HCEC 1CT (cell line): ENCODE measurements around the gene PCDHGC5.

Source experiments
- DNase-seq: peaks from one replicate; pipeline ENCODE4 v3.0.0-alpha.2; 2017

The PCDHGC5 gene

DNA sequence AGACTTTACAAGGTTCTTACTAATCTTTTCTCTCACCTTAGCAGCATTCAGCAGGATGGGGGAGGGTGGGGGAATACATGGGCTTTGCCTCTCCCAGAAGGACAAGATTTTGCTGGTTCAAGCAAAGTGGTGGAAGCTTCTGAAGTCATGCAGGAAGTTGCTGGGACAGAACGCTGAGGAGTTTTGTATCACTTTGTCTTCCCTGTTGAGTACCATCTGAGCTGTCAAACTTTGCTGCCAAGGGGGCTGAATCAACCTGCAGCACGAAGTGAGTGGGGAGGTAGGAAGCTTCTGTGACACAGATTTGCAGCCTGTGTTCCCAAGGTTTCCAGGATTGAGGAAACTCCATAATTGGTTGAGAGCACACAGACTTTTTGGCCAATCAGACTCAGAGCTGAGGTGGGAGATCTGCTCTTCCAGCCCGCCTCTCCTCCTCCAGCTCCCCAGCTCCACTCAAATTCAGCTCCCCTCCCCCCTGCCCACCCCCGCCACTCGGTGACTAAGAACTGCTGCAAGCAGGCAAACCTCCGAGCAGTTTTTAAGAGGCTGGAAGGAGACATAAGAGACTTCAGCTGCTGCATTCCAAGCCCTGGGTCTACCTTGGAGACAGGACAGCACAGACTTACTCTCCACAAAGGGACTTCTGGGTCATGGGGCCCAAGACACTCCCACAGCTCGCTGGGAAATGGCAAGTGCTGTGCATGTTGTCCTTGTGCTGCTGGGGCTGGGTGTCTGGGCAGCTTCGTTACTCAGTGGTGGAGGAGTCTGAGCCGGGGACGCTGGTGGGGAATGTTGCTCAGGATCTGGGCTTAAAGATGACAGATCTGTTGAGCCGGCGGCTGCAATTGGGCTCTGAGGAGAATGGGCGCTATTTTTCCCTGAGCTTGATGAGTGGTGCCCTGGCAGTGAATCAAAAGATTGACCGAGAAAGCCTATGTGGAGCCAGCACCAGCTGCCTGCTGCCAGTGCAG lies at the start of gene PCDHGC5:
PCDHGC5 (plus strand) TSS at position 491 of the 971 bp plus-strand sequence; CDS start at position 651, 160 bp downstream.
- DNase-seq: peak; percentile 71

DNA sequence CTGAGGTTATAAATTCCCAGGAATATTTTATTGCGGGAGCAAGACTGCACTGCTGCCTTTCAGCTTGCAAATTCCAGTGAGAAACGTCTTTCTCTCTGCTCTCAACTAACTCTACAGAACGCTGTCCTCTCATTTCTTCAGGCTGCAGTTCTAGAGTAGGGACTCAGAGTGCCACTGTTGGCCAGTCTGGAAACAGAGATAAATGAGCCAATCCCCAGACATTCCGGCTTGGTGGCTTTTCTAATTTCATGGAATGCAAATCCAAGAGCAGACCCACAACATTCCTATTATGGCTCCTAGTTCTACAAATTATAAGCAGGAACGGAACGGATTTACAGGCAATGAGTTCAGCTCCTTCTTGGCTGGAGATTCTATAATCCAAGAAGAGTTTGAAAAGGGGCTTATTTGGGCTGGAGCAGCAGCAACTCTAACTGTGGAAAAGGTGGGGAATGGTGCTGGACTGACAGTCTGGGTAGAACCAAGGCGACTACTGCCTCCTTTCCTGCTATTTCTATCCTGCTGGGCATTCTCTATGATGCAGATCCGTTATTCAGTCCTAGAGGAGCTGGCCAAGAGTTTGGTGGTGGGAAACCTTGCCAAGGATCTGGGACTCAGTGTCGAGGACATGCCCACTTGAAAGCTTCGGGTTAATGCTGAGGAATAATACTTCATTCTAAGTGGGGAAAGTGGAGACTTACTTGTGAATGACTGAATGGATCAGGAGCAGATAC lies 49.3 kb upstream of the PCDHGC5 start:
- DNase-seq: no peak

DNA sequence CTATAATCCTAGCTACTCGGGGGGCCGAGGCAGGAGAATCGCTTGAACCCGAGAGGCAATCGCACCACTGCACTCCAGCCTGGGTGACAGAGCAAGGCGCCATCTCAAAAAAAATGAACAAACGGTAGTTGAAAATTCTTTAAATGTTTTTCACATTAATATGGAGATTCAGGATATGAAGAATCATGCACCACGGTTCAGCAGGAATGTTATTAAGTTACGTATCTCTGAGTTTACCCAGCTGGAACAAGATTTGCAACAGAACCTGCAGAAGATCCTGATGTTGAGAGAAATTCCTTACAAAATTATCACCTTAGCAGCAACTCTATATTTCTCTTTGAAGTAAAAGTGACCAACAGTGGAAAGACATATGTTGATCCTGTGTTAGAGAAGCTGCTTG lies 48.5 kb upstream of the PCDHGC5 start:
- DNase-seq: no peak

- DNase-seq: no peak
These were observed 47.2 kb upstream of the PCDHGC5 start for GRCh38 chr5:141441571-141442170.

- DNase-seq: no peak
These were observed 23.5 kb upstream of the PCDHGC5 start for GRCh38 chr5:141465351-141465750.

- peak; percentile 97 for DNase-seq
These were observed 13.2 kb upstream of the PCDHGC5 start, which contains the start of gene PCDHGC3 for GRCh38 chr5:141475625-141476131. TSS of gene PCDHGC3 (plus strand) at chr5:141475966. CDS start at chr5:141476117, 151 bp downstream.

DNA sequence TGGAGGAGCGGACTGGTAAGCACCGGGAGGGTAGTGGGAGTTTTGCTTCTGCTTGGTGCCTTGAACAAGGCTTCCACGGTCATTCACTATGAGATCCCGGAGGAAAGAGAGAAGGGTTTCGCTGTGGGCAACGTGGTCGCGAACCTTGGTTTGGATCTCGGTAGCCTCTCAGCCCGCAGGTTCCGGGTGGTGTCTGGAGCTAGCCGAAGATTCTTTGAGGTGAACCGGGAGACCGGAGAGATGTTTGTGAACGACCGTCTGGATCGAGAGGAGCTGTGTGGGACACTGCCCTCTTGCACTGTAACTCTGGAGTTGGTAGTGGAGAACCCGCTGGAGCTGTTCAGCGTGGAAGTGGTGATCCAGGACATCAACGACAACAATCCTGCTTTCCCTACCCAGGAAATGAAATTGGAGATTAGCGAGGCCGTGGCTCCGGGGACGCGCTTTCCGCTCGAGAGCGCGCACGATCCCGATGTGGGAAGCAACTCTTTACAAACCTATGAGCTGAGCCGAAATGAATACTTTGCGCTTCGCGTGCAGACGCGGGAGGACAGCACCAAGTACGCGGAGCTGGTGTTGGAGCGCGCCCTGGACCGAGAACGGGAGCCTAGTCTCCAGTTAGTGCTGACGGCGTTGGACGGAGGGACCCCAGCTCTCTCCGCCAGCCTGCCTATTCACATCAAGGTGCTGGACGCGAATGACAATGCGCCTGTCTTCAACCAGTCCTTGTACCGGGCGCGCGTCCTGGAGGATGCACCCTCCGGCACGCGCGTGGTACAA lies 12.6 kb upstream of the PCDHGC5 start:
- DNase-seq: peak; percentile 76

DNA sequence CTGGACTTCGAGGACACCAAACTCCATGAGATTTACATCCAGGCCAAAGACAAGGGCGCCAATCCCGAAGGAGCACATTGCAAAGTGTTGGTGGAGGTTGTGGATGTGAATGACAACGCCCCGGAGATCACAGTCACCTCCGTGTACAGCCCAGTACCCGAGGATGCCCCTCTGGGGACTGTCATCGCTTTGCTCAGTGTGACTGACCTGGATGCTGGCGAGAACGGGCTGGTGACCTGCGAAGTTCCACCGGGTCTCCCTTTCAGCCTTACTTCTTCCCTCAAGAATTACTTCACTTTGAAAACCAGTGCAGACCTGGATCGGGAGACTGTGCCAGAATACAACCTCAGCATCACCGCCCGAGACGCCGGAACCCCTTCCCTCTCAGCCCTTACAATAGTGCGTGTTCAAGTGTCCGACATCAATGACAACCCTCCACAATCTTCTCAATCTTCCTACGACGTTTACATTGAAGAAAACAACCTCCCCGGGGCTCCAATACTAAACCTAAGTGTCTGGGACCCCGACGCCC lies 11.8 kb upstream of the PCDHGC5 start:
- no peak for DNase-seq

GRCh38 chr5:141477815-141478214 lies 11.1 kb upstream of the PCDHGC5 start:
- DNase-seq: no peak

GRCh38 chr5:141478321-141478945 lies 10.4 kb upstream of the PCDHGC5 start:
- no peak for DNase-seq

DNA sequence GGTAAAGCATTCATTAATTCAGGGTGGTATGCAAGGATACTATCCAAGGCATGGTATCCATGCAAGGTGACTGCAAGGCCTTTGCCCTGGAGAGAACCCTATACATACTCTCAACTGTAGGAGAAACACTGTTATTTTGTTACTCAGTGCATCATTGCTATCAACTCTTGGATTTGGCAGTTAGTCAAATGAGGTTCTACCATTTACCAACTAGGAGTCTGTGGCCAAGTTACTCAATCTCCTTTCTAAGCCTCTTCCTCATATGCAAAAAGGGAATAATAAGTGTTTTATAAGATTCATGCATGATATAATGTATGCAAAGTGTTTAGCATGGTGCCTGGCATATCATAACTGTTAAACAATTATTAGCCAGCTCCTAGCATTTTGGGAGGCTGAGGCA lies 9.1 kb upstream of the PCDHGC5 start:
- DNase-seq: no peak

GRCh38 chr5:141483902-141484301 lies 5.0 kb upstream of the PCDHGC5 start:
- no peak for DNase-seq

GRCh38 chr5:141484310-141484640 lies 4.6 kb upstream of the PCDHGC5 start:
- no peak for DNase-seq

GRCh38 chr5:141484641-141485311 lies 4.1 kb upstream of the PCDHGC5 start, which contains the start of gene PCDHGC4:
TSS of gene PCDHGC4 (plus strand) at chr5:141485030. CDS start at chr5:141485174, 144 bp downstream.
- DNase-seq: no peak

DNA sequence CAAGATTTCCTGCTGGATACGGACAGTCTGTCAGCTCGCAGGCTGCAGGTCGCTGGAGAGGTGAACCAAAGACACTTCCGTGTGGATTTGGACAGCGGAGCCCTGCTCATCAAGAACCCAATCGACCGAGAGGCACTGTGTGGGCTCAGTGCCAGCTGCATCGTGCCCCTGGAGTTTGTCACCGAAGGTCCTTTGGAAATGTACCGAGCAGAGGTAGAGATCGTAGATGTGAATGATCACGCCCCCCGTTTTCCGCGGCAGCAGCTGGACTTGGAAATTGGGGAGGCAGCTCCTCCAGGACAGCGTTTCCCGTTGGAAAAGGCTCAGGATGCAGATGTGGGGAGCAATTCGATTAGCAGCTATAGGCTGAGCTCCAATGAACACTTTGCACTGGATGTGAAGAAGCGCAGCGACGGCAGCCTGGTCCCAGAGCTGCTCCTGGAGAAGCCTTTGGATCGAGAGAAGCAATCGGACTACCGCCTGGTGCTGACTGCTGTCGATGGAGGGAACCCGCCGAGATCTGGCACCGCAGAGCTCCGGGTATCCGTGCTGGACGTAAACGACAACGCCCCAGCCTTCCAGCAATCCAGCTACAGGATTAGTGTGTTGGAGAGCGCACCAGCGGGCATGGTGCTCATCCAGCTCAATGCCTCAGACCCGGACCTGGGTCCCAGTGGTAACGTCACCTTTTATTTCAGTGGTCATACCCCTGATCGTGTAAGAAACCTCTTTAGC lies 3.4 kb upstream of the PCDHGC5 start:
- no peak for DNase-seq

GRCh38 chr5:141486091-141486490 lies 2.8 kb upstream of the PCDHGC5 start:
- no peak for DNase-seq

- no peak for DNase-seq
These were observed 1.8 kb upstream of the PCDHGC5 start for GRCh38 chr5:141487131-141487530.

- DNase-seq: no peak
These were observed 960 bp downstream of the PCDHGC5 start for GRCh38 chr5:141489841-141490240.

GRCh38 chr5:141490271-141490670 lies 1.4 kb downstream of the PCDHGC5 start:
- no peak for DNase-seq

- no peak for DNase-seq
These were observed 1.9 kb downstream of the PCDHGC5 start for GRCh38 chr5:141490771-141491170.
